GM21390 (cell line): ENCODE measurements around the gene SEZ6L.

ENCODE experiments used
- ATAC-seq: cut with Tn5 transposase; IDR thresholded peaks from one replicate; pipeline ENCODE4 v1.9.1; 2021; ENCODE audit not compliant: unreplicated experiment

Gene SEZ6L

GRCh38 chr22:26292667-26292995 lies 123.4 kb downstream of the SEZ6L start:
- ATAC-seq: no peak

GRCh38 chr22:26295563-26296126 lies 126.4 kb downstream of the SEZ6L start:
- ATAC-seq: no peak

GRCh38 chr22:26298605-26299310 lies 129.5 kb downstream of the SEZ6L start:
- no peak for ATAC-seq

GRCh38 chr22:26302726-26303125 lies 133.5 kb downstream of the SEZ6L start:
- no peak for ATAC-seq

GRCh38 chr22:26303475-26303874 lies 134.2 kb downstream of the SEZ6L start:
- no peak for ATAC-seq

GRCh38 chr22:26304730-26305129 lies 135.5 kb downstream of the SEZ6L start:
- ATAC-seq: no peak

- no peak for ATAC-seq
Measured at GRCh38 chr22:26308467-26308866, 139.2 kb downstream of the SEZ6L start.

GRCh38 chr22:26310616-26311015 lies 141.4 kb downstream of the SEZ6L start:
- no peak for ATAC-seq

GRCh38 chr22:26313291-26313690 lies 144.0 kb downstream of the SEZ6L start:
- no peak for ATAC-seq

GRCh38 chr22:26314171-26314570 lies 144.9 kb downstream of the SEZ6L start:
- no peak for ATAC-seq

GRCh38 chr22:26314656-26315055 lies 145.4 kb downstream of the SEZ6L start:
- ATAC-seq: no peak

GRCh38 chr22:26316732-26317285 lies 147.5 kb downstream of the SEZ6L start:
- ATAC-seq: no peak

- no peak for ATAC-seq
Measured at GRCh38 chr22:26318975-26319374, 149.7 kb downstream of the SEZ6L start.

- ATAC-seq: no peak
Measured at GRCh38 chr22:26320447-26320846, 151.2 kb downstream of the SEZ6L start.

- no peak for ATAC-seq
Measured at GRCh38 chr22:26321469-26321913, 152.2 kb downstream of the SEZ6L start.

GRCh38 chr22:26322179-26322905 lies 153.1 kb downstream of the SEZ6L start:
- no peak for ATAC-seq

GRCh38 chr22:26323013-26323412 lies 153.8 kb downstream of the SEZ6L start:
- ATAC-seq: no peak

- ATAC-seq: no peak
Measured at GRCh38 chr22:26324150-26324549, 154.9 kb downstream of the SEZ6L start.

GRCh38 chr22:26325641-26326040 lies 156.4 kb downstream of the SEZ6L start:
- no peak for ATAC-seq

GRCh38 chr22:26326803-26327202 lies 157.5 kb downstream of the SEZ6L start:
- no peak for ATAC-seq

GRCh38 chr22:26327306-26327705 lies 158.0 kb downstream of the SEZ6L start:
- ATAC-seq: no peak

- no peak for ATAC-seq
Measured at GRCh38 chr22:26328221-26328620, 159.0 kb downstream of the SEZ6L start.
